ENCODE measurements around the gene CETN1.

The CETN1 gene

DNA sequence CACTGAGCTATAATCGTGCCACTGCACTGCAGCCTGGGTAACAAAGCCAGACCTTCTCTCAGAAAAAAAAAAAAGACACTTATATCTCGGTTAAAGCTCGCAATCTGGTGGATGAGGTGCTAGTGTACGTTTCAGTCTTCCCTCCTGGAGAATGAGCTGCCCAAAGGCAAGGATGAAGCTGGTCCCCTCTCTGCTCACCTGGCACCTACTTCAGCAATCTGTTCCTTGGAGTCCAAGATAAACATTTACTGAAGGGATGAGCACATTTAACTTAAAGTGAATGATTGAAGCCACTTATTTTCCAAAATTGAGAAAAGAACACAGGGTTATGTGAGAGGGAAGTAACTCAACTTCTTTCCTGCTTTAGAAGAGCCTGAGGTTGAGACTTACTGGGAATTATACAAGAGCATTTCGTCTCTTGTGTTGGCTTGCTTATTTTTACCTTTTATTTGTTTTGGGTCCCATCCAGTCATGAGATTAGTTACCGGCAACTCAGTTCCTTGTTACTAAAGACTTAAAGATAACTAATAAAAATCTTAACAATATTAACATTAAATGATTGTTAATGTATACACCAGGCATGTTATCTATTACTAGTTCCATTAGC is 46.1 kb upstream of the CETN1 start:
- H3K4me2 ChIP-seq (ENCODE audit: insufficient read depth, low read length) = no peak overlapping the region
- H4K20me1 ChIP-seq (ENCODE audit: insufficient read depth, low read length) = no peaks in the 10 kb centered on the region
- no peak overlapping the region for H3K27ac ChIP-seq (ENCODE audit: low read length)
- H3K9me3 ChIP-seq (ENCODE audit: insufficient read depth, low read length, severe bottlenecking) = no peaks in the 10 kb centered on the region
- no peaks in the 10 kb centered on the region for H3K79me2 ChIP-seq (ENCODE audit: insufficient read depth, low read length)
- no peak overlapping the region for H2AFZ ChIP-seq (ENCODE audit: low read depth, low read length)
- H3K9ac ChIP-seq (ENCODE audit: low read depth, low read length) = no peak overlapping the region
- no peaks in the 10 kb centered on the region for H3K27me3 ChIP-seq (ENCODE audit: insufficient read depth, low read length, poor library complexity)
- TF ChIP-seq EZH2 (IDR thresholded peaks at IDR 0.05; ENCODE audit: borderline replicate concordance, low read depth, low read length, severe bottlenecking) (no peak), CTCF (IDR thresholded peaks at IDR 0.05; ENCODE audit: borderline replicate concordance, extremely low read depth, low read length, poor library complexity, severe bottlenecking) (no peak)
- no peaks in the 10 kb centered on the region for H3K36me3 ChIP-seq (ENCODE audit: insufficient read depth, low read length)
- DNase-seq (no peak), ATAC-seq (ENCODE audit: insufficient read depth, low read depth) (no peak)
- no peaks in the 10 kb centered on the region for H3K4me1 ChIP-seq (ENCODE audit: insufficient read depth, low read length)
- H3K4me3 ChIP-seq (ENCODE audit: low read depth in 1 of 2, low read length in 2 of 2) = no peak overlapping the region

- no peak for ATAC-seq (ENCODE audit: insufficient read depth, low read depth)
- no peak overlapping the region for H2AFZ ChIP-seq (ENCODE audit: low read depth, low read length)
Observed at GRCh38 chr18:543447-544078, 36.6 kb upstream of the CETN1 start.

GRCh38 chr18:549967-550366 is 30.2 kb upstream of the CETN1 start:
- no peak overlapping the region for H2AFZ ChIP-seq (ENCODE audit: low read depth, low read length)
- no peaks in the 10 kb centered on the region for H4K20me1 ChIP-seq (ENCODE audit: insufficient read depth, low read length)
- H3K79me2 ChIP-seq (ENCODE audit: insufficient read depth, low read length) = no peaks in the 10 kb centered on the region
- no peak overlapping the region for H3K9ac ChIP-seq (ENCODE audit: low read depth, low read length)
- no peaks in the 10 kb centered on the region for H3K36me3 ChIP-seq (ENCODE audit: insufficient read depth, low read length)
- no peak overlapping the region for H3K4me3 ChIP-seq (ENCODE audit: low read depth in 1 of 2, low read length in 2 of 2)
- no peaks in the 10 kb centered on the region for H3K4me1 ChIP-seq (ENCODE audit: insufficient read depth, low read length)
- H3K9me3 ChIP-seq (ENCODE audit: insufficient read depth, low read length, severe bottlenecking) = no peaks in the 10 kb centered on the region
- ATAC-seq (ENCODE audit: insufficient read depth, low read depth) (no peak), DNase-seq (no peak)
- TF ChIP-seq CTCF (IDR thresholded peaks at IDR 0.05; ENCODE audit: borderline replicate concordance, extremely low read depth, low read length, poor library complexity, severe bottlenecking) (no peak), EZH2 (IDR thresholded peaks at IDR 0.05; ENCODE audit: borderline replicate concordance, low read depth, low read length, severe bottlenecking) (no peak)
- H3K27ac ChIP-seq (ENCODE audit: low read length) = no peak overlapping the region
- H3K4me2 ChIP-seq (ENCODE audit: insufficient read depth, low read length) = no peak overlapping the region
- H3K27me3 ChIP-seq (ENCODE audit: insufficient read depth, low read length, poor library complexity) = no peaks in the 10 kb centered on the region

More at GRCh38 chr18:543447-544078, 36.6 kb upstream of the CETN1 start:
- TF ChIP-seq CTCF (IDR thresholded peaks at IDR 0.05; ENCODE audit: borderline replicate concordance, extremely low read depth, low read length, poor library complexity, severe bottlenecking) = no peak
- H3K4me2 ChIP-seq (ENCODE audit: insufficient read depth, low read length) = no peak overlapping the region
- H3K79me2 ChIP-seq (ENCODE audit: insufficient read depth, low read length) = no peaks in the 10 kb centered on the region
- H3K36me3 ChIP-seq (ENCODE audit: insufficient read depth, low read length) = no peaks in the 10 kb centered on the region
- H3K4me3 ChIP-seq (ENCODE audit: low read depth in 1 of 2, low read length in 2 of 2) = no peak overlapping the region
- peaks cover 2% of the 10 kb centered on the region for H3K27me3 ChIP-seq (ENCODE audit: insufficient read depth, low read length, poor library complexity)
- H4K20me1 ChIP-seq (ENCODE audit: insufficient read depth, low read length) = no peaks in the 10 kb centered on the region
- no peak overlapping the region for H3K27ac ChIP-seq (ENCODE audit: low read length)
- no peak for DNase-seq
- no peaks in the 10 kb centered on the region for H3K9me3 ChIP-seq (ENCODE audit: insufficient read depth, low read length, severe bottlenecking)
- H3K4me1 ChIP-seq (ENCODE audit: insufficient read depth, low read length) = no peaks in the 10 kb centered on the region
- H3K9ac ChIP-seq (ENCODE audit: low read depth, low read length) = no peak overlapping the region
